GM10248 (cell line): ENCODE measurements around the gene RAC2.

ENCODE experiments used
- CTCF ChIA-PET: fragments of 300-600 bp; sonication (Branson Sonifier 250); formaldehyde crosslinking; extraction: SDS; loops from one replicate; lab custom pipeline; 2021; ENCODE audit warnings: antibody characterized with exemption; lab: Yijun Ruan, JAX
- POLR2A ChIA-PET: fragments of 350-650 bp; sonication (Branson Sonifier 250); formaldehyde crosslinking; extraction: SDS; loops from one replicate; lab custom pipeline; 2020; ENCODE audit warnings: antibody characterized with exemption; lab: Yijun Ruan, JAX
- DNase-seq: peaks from one replicate; pipeline ENCODE4 v3.0.0; 2012; ENCODE audit errors: extremely low spot score
- TF ChIP-seq, protein P1 (sequence below): IDR thresholded peaks from 2 replicates; pipeline ENCODE4 v1.5.1; 2012; ENCODE audit warnings: mild to moderate bottlenecking, low read depth; ENCODE audit errors: extremely low read depth, missing control alignments, control extremely low read depth

The RAC2 gene

DNA sequence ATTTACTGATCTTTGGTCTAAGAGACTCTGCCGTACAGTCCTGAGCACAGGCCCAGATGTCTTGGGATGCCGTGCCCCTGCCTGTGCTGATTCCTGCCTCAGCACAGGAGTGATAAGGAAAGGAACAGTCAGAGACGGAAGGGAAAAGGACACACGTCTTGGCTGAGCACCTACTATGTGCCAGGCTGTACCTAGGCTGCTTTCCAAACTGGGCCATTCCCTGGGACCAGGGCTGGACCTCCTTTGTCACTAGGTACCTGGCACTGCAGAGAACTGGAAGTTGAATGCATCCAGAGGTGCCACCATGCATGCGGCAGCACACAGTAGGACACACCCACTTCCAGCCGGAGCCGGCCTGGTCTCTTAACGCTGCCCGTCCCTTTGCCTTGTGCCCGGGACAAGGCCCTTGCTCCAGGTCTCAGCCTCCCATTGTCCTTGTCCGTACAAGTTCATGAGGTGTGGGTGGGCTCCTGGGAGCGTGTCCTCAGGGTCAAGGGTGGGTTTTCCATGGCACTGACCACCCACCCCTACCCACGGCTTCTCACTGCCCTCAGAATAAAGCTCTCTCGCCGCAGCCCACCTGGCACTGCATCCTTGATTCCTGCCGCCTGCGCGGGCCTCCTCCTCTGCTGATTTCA, 30.7 kb downstream of the RAC2 start:
- ChIA-PET POLR2A (no interaction called here), CTCF (interaction anchor here (7.9 kb wide), 1 partner anchor 13 kb away, joined by 62 read pairs; no protein-coding TSS in a partner anchor)
- TF ChIP-seq, protein P1, sequence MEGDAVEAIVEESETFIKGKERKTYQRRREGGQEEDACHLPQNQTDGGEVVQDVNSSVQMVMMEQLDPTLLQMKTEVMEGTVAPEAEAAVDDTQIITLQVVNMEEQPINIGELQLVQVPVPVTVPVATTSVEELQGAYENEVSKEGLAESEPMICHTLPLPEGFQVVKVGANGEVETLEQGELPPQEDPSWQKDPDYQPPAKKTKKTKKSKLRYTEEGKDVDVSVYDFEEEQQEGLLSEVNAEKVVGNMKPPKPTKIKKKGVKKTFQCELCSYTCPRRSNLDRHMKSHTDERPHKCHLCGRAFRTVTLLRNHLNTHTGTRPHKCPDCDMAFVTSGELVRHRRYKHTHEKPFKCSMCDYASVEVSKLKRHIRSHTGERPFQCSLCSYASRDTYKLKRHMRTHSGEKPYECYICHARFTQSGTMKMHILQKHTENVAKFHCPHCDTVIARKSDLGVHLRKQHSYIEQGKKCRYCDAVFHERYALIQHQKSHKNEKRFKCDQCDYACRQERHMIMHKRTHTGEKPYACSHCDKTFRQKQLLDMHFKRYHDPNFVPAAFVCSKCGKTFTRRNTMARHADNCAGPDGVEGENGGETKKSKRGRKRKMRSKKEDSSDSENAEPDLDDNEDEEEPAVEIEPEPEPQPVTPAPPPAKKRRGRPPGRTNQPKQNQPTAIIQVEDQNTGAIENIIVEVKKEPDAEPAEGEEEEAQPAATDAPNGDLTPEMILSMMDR, result no peak
- no peak for DNase-seq

DNA sequence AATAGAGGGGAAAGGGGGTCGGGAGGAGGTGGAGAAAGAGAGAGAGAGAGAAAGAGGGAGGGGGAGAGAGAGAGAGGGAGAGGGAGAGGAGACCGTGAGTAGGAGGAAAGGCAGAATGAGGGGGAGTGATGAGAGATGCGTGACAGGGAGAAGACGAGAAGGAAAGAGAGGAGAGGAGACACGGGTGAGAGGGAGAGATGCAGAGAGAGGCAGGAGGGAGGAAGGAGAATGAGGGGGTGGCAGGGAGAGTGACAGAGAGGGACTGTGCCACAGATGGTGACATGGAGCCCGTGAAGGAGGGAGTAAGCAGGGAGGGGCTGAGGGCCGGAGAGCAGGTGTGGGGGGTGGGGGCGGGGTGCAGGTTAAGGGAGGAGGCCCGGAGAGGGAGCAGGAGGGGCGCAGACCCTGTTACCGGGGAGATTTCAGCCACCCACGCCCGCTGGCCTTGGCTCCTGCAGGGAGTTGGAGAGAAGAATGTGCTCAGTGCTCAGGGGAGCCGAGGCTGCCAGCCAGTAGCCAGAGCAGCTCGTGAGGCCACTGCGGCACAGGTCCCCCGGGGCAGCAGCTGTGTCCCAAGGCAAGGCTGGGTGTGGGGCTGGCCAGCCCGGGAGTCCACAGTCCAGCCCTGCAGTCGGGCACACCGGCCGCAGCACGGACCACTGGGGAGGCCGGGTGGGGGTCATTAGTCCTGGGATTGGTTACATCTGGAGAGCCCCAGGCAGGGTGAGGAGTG, 31.7 kb downstream of the RAC2 start, which contains the start of gene SSTR3:
TSS of gene SSTR3 (minus strand) at position 304 of the 733 bp plus-strand sequence. CDS start 4,674 bp downstream, outside the sequence.
- no peak for DNase-seq
- ChIA-PET CTCF (interaction anchor here (7.9 kb wide), 1 partner anchor 12 kb away, joined by 62 read pairs; no protein-coding TSS in a partner anchor), POLR2A (no interaction called here)
- TF ChIP-seq, protein P1, result no peak

GRCh38 chr22:37211866-37212173, 32.2 kb downstream of the RAC2 start:
- TF ChIP-seq, protein P1, result no peak
- ChIA-PET POLR2A (no interaction called here), CTCF (no interaction called here)
- no peak for DNase-seq

- ChIA-PET CTCF (interaction anchor here (4.4 kb wide), 1 partner anchor 11 kb away, joined by 30 read pairs; no protein-coding TSS in a partner anchor), POLR2A (no interaction called here)
- TF ChIP-seq, protein P1, result no peak
- DNase-seq, result no peak
These were observed 32.8 kb downstream of the RAC2 start for GRCh38 chr22:37211075-37211865.

- ChIA-PET CTCF (interaction anchor here (4.4 kb wide), 1 partner anchor 10 kb away, joined by 30 read pairs; no protein-coding TSS in a partner anchor), POLR2A (no interaction called here)
- TF ChIP-seq, protein P1, result no peak
- DNase-seq, result no peak
These were observed 33.8 kb downstream of the RAC2 start for GRCh38 chr22:37210041-37210803.
